Hepatocyte (in vitro differentiated cells): ENCODE data around the gene ADAMTS2.

Experiments
- CTCF ChIP-seq: fragments of 200-600 bp; sonication (generic); IDR thresholded peaks from 2 replicates; pipeline ENCODE4 v1.5.1; 2016; ENCODE audit warnings: antibody characterized with exemption, mild to moderate bottlenecking; ENCODE audit not compliant: poor library complexity
- EZH2 ChIP-seq: fragments of 200-600 bp; sonication (generic); IDR thresholded peaks from 2 replicates; pipeline ENCODE4 v1.6.1; 2016; ENCODE audit warnings: antibody characterized with exemption, mild to moderate bottlenecking, borderline replicate concordance
- EZH2phosphoT487 ChIP-seq: fragments of 200-600 bp; sonication (generic); IDR thresholded peaks from one replicate; pipeline ENCODE4 v1.6.1; 2018; ENCODE audit warnings: antibody characterized with exemption, mild to moderate bottlenecking, low read depth, moderate library complexity; ENCODE audit not compliant: unreplicated experiment, severe bottlenecking

DNA sequence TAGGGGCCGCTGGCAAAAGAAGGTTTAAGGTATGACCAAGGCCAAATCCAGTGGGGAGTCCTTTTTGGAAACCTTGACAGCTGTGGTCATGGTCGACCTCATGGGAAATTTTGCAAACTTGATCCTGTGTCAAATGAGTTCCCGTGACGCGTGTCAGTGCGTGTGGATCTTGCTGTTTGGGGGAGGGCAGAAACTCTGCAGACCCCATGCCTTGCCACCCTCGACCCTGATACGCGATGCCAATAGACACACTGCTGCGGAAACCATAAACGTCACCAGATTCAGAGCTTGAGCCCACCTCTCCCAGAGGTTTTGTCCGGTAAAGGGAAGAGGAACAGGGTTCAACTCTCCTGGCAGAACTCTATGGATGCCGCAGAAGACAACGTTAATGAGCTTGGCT is 104.7 kb downstream of the ADAMTS2 start:
- TF ChIP-seq CTCF, result no peak
- TF ChIP-seq EZH2, result no peak
- no peak for TF ChIP-seq EZH2phosphoT487
